Hypothalamus (tissue), 51 donors: ENCODE data around the gene LTBP1.
A peak's percentile ranks its signal among the peaks of the same experiment; 100 is the strongest.
"Not testable (repeated sequence)": the region's sequence is repeated elsewhere in the genome, so short reads cannot be mapped to it uniquely, and the experiment has no call there.

ENCODE experiments used
- DNase-seq, 51 donors: peaks; one replicate each; lab custom pipeline; 2025; lab: John Stamatoyannopoulos, UW

LTBP1 gene

DNA sequence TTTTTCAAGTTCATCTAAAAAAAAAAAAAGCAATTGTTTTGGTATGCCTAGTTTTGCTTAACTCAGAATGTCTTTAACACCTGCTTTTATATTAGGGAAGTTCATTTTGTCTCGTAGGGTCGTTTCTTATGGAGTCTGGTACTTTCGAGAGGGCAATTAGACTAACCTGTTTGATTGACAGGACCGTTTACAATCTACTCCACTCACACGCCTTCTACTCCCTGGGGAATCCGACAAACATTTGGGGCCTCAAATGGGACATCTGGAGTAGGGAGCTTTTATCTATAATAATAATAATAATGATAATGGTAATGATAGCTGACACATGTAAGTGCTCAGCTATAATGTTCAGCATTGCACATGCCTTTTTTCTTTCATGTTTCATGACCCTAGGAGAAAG lies 268.1 kb downstream of the LTBP1 start:
- DNase-seq: no peak

GRCh38 chr2:33215299-33215698 lies 268.5 kb downstream of the LTBP1 start:
- DNase-seq: no peak

GRCh38 chr2:33215983-33216382 lies 269.2 kb downstream of the LTBP1 start:
- no peak for DNase-seq

GRCh38 chr2:33216508-33217182 lies 269.9 kb downstream of the LTBP1 start:
- DNase-seq: peak in 15 of 51 donors; percentile 1 to 59 (median 16)

DNA sequence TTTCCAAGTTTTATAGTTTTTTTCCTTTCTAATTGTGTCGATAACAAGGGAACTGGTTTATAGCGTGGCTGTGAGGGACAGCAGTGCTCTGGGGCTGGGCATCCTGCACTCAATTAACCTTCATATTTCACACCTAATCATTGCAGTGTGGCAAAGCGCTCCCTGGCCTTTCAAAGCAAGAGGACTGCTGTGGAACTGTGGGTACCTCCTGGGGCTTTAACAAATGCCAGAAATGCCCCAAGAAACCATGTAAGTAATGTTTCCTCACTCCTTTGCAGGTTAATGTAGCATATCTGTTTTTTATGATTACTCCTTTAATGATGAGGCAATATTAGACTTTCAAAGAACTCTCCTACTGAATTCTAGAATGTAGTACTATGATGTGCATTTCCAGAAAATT lies 270.7 kb downstream of the LTBP1 start:
- DNase-seq: no peak

DNA sequence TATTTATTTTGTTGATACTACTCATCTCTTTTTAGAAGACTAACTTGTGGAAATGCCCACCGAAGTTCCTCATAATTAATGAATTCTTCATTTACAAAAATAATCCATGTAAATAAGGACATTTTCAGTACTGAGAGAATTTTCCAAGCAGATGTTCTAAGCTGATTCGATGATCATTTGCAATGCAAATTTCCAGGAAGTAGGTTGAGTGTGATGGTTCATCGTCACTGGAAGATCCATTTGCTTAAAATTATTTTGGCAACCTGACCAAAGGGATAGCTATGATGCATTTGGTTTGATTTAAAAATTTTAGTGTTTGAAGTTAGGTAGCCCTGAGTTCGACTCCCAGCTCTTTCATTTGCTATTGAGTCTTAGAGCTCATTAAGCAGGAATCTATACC lies 272.4 kb downstream of the LTBP1 start:
- no peak for DNase-seq

GRCh38 chr2:33219850-33220275 lies 273.1 kb downstream of the LTBP1 start:
- no peak for DNase-seq

GRCh38 chr2:33220533-33220932 lies 273.8 kb downstream of the LTBP1 start:
- DNase-seq: no peak

DNA sequence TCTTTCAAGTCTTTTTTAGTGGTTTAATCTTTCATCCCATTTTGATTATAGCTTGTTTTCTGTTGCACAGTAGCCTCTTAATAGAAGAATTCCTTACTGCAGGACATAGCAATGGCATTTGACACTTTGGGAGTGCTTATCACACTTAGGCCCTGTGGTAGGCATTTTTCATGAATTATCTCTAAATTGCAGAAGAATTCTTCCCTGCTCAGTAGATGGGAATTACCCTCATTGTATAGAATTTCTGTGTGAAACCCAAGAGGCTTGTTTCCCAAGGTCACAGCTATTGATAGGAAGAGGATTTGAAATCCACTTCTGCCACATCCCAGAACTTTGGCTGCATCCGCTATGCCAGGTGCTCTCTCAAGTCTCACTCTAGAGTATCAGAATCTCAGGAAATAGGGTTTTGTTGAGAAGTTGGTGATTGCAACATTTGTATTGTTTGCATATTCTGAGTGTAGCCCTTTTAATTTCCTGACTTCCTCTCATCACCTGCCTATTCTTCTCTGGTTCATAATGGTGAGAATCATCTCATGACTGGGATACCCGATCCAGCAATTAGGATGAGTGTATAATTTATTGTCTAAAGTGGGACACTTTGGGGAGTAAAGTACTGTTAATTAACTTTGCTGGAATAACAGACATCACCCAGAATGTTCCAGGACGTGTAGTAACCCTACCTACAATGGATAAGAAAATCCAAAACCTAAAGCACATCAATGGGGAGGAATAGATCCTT lies 274.5 kb downstream of the LTBP1 start:
- no peak for DNase-seq

GRCh38 chr2:33222309-33222708 lies 275.6 kb downstream of the LTBP1 start:
- DNase-seq: no peak

GRCh38 chr2:33223856-33224255 lies 277.1 kb downstream of the LTBP1 start:
- DNase-seq: no peak

DNA sequence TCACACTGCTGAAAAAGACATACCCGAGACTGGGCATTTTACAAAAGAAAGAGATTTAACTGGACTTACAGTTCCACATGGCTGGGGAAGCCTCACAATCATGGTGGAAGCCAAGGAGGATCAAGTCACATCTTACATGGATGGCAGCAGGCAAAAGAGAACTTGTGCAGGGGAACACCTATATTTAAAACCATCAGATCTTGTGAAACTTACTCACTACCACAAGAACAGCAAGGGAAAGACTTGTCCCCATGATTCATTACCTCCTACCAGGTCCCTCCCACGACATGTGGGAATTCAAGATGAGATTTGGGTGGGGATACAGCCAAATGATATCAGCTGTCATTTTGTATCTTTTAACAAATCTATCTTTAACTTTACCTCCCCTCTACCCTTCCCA lies 278.6 kb downstream of the LTBP1 start:
- DNase-seq: no peak

- no peak for DNase-seq
These were observed 279.8 kb downstream of the LTBP1 start for GRCh38 chr2:33226546-33226945.

DNA sequence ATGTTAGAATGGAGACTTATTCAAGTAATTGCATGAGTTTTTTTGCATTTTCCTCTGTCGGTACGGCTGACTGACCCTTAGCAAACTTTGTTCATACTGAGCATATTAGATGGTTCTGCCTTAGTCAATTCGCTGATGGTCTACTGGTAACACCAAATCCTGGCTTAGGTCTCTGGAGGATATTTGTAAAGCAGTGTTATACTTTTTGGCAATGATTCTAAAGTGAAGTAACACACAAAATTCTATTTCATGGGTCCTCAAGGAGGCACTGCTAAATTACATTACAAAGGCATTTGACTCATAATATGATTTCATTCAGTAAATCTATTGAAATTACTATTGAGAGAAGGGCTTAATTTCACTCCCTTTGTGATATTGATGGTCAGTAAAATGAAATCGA lies 282.9 kb downstream of the LTBP1 start:
- DNase-seq: no peak

GRCh38 chr2:33230195-33230594 lies 283.4 kb downstream of the LTBP1 start:
- DNase-seq: no peak

DNA sequence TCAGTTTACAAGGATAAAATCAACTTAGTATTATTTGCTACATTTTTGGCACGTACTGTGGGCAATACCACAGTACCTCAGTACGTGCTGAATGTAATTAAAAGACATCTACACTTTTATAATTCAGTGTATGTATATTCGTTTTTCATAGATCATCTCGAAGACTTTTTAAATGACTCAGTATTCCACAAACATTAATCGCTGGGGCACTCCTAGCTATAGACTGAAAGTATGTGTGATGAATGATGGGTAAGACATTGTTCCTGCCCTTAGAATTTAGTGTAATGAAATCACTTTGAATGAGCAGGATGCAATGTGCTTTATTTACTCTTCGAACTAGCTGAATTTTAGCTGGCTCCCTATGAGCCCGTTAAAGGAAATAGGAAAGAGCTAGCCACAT lies 284.1 kb downstream of the LTBP1 start:
- DNase-seq: no peak

DNA sequence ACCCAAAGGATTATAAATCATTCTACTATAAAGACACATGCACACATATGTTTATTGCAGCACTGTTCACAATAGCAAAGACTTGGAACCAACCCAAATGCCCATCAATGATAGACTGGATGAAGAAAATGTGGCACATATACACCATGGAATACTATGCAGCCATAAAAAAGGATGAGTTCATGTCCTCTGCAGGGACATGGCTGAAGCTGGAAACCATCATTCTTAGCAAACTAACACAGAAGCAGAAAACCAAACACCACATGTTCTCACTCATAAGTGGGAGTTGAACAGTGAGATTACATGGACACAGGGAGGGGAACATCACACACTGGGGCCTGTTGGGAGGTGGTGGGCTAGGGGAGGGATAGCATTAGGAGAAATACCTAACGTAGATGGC lies 288.8 kb downstream of the LTBP1 start:
- not testable (repeated sequence) for DNase-seq

DNA sequence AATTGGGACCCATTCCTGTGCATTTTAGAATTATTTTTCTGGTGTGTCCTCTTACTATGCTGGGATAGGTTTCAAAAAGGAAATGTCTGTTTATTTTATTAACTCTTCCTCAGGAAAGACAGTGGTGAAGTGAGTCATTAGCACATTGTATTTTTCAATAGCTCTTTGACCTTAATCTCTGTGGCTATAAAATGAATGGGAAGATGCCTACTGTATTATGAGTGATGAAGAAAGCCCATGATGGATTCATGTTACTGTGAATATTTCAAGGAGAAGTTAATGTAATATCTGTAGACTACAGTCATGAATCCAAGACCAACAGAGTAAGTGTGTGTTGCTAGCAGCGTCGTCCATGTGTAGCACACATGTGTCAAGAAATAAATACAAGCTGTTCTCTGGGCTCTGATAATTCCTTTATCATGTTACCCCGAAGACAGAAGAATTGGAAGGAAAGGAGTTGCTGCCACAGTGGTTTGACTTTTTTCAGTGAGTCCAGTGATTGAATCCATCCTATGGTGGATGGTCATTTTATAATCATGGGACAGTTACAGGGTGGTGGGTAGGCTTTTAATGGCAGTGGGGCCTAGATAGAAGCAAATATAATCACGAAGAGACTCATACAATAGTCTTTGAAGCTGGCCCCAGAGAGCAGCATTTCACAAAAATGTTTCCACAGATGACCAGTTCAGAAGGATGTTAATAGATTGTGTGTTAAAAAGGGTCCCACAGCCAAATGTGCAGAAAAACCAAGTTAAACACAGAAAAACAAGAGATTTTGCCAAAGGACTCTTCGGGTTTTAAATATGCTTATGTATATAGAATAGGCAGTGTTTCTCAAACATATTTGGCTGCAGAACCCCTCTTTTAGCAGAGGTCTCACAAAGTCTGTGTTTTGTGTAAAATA lies 290.0 kb downstream of the LTBP1 start:
- DNase-seq: no peak

- no peak for DNase-seq
These were observed 291.4 kb downstream of the LTBP1 start for GRCh38 chr2:33238111-33238510.

DNA sequence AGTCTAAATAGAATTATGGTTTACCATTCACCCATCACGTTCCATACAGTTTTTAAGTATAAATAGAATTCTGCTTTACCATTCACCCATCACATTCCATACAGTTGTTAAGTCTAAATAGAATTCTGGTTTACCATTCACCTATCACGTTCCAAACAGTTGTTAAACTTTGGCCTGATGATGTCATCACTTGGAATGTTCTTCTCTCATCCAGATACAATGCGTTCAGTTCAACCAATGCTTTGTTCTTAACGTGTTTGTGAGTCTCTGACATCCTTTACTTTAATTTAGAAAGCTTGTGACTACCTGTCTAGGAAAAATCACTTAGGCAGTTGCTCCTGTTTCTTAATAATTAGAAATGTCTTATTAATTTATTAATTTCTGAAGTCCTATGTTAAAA lies 293.4 kb downstream of the LTBP1 start:
- DNase-seq: no peak

GRCh38 chr2:33241072-33241471 lies 294.3 kb downstream of the LTBP1 start:
- DNase-seq: no peak
